ENCODE measurements around the gene IGFBP1.

- no peak for TF ChIP-seq CTCF (IDR thresholded peaks at IDR 0.05; ENCODE audit: poor library complexity, severe bottlenecking)
- TF ChIP-seq MXI1 (conservative IDR thresholded peaks at IDR 0.05; ENCODE audit: poor library complexity, severe bottlenecking): no peak
- no peak for TF ChIP-seq TAF1 (IDR thresholded peaks at IDR 0.05; ENCODE audit: low read depth)
Measured at GRCh38 chr7:45924283-45924682, 36.0 kb downstream of the IGFBP1 start.

All from neural cell (in vitro differentiated cells).